Stimulated activated CD8-positive, alpha-beta memory T cell treated with anti-CD3 and anti-CD28 coated beads, Interleukin-2, amount 100 ng/mL, for 1 hour (primary cell): ENCODE measurements around the gene COQ9.

ENCODE experiments used
- DNase-seq, 2 donors: peaks; one replicate each; pipeline ENCODE4 v3.0.0-alpha.2; 2020; ENCODE audit warnings: low read depth in 2 of 2

COQ9 gene

GRCh38 chr16:57510016-57510871 is 63.0 kb downstream of the COQ9 start:
- no peak for DNase-seq
